Amniotic stem cell (primary cell): ENCODE data around the gene DQX1.

ENCODE experiments used
- DNase-seq: peaks from one replicate; lab custom pipeline; 2025; lab: John Stamatoyannopoulos, UW

Gene DQX1

DNA sequence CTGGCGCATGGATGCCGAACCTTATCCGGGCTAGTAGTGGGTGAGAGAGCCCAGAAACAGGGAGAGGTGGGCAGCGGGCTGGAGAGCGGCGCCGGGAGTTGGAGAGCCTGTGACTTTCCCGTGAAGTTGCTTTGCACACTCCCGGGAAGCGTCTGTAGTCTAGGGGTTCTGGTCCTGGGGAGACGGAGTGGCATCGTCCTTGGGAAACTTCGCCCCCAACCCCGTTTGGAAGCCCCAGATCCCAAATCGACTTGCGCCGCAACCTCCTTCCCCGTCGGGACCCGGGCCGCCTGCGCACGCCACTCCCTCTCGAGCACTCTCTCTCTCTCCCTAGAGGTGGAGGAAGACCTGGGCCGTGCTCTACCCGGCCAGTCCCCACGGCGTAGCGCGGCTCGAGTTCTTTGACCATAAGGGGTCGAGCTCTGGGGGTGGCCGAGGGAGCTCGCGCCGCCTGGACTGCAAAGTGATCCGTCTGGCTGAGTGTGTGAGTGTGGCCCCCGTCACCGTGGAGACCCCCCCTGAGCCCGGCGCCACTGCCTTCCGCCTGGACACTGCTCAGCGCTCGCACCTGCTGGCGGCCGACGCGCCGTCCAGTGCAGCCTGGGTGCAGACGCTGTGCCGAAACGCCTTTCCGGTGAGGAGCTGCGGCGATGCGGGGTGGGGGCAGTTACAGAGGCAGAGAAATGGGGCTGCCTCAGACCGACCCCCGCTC lies 28.9 kb upstream of the DQX1 start:
- no peak for DNase-seq

DNA sequence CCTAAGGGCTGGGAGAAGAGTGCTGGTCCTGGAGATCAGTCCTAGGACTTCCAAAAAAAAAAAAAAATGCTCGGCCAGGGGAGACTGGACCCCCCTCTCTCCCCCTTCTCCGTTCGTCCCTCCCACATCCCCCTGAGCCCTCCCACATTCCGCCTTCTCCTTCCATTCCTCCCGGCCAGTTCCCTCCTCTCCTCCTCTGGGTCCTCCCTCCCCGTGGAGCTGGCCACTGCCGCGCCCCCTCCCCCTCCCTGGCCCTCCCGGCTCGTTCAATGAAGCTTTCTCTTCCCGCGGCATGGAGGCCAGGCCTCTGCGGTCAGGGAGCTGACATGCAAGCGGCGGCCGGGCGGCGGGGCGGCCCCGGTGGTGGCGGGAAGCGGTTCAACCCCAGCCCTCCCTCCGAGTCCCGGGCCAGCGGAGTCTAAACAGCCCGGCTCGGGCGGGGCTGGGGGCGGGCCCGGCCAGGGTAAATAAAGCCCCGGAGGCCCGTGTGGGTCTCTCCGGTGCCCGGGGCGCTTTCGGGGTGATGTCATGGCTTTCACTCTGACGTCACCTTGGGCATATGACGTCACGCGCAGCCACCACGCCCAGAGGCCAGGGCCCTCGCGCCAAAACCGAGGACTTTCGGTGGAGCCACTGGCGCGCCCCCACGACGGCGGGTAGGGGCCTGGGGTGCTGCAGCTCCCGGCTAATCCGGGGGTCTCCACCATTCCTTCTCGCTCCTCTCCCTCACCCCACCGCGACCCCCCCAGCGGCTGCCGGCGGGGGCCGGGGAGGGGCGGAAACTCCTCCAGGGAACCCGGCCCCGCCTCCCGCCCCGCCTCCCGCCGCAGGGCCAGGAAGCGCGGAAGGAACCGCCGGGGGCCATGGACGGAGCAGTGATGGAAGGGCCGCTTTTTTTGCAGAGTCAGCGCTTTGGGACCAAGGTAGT lies 28.1 kb upstream of the DQX1 start, which contains the start of the genes DOK1 and LOXL3:
Gene DOK1 (plus strand): TSS at position 829 of the 928 bp plus-strand sequence. CDS start 35 bp downstream, at position 864.
Gene LOXL3 (minus strand): TSS at position 51 of the 928 bp plus-strand sequence. CDS start 1,308 bp downstream, outside the sequence.
- DNase-seq = peak; percentile 73

DNA sequence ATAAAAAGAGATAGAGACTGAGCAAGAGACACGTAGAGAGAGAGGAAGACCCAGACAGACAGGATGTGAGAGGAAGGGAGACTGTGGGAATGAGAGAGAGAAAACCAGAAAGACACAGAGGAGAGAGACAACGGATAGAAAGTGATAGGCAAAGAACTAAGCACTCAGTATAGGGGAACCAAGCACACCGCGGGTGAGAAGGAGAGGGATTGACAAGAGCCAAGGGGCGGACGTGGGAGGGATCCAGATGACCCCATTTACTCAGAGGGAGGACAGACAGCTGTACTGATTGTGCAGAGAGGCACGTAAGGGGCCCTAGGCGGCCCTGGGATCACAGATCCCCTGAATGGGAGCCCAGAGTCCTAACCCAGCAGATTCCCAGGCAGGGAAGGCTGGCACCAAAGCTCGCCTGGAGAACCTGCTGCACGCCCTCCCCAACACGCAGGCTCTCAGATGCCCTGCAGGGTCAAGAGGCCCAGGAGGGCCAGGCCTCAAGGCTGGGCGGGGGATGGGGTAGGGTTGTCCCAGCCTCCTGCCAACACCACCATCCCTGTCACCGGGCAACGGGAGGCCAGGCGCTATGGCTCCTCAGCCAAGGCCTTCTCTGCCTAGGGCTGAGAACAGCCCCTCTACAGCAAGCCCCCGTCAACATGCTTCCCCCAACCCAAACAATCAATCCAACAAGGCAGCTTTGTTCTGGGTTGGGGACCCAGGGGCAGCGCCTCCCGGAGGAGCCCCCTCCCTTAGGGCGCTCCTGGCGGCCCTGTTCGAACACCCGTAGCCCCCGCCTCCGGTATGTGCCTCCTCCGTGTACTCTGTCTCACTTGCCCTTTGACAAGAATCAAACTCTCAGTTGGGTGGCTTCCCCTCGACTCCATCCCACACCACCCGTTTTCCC lies 27.1 kb upstream of the DQX1 start:
- DNase-seq = no peak

DNA sequence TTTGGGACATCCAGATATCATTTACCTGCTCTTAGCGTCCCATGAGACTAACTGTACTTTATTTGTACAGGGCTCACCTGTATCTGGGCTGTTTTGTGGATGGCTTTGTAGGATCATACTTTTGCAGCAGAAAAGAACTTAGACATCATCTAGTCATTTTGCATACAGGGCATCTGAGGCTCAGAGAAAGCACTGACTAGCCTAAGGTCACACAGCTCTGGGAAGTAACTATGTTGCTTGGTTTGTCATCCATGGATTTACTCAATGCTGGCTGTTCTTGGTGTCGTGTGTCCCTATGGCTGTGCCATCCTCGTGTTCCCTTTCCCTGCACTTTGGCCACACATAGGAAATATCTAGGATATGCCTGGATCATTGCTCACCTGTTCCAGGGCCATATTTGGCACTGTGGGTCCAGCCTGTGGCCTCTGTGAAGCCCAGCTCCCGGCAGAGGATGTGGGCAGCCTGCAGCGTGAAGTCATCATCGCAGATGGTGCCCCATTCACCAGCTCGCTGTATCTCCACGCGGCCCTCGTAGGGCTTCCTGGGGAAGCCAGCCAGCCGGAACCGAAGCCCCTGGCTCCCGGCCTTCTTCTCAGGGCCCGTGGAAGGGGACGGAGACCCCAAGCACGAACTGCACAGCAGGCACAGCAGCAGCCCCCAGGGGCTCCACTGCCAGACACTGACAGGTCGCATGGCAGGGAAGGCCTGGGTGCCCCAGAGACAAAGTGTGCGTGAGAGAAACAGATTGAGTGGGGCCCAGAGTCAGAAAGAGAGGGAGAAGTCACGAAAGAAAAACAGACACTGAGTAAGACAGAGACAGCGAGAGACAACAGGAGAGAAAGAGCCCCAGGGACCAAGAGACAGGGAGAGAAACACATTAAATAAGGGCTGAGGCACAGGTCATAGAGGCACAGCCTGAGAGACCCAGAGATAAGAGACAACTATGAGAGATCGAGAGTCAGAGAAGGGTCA lies 26.2 kb upstream of the DQX1 start:
- DNase-seq = no peak

DNA sequence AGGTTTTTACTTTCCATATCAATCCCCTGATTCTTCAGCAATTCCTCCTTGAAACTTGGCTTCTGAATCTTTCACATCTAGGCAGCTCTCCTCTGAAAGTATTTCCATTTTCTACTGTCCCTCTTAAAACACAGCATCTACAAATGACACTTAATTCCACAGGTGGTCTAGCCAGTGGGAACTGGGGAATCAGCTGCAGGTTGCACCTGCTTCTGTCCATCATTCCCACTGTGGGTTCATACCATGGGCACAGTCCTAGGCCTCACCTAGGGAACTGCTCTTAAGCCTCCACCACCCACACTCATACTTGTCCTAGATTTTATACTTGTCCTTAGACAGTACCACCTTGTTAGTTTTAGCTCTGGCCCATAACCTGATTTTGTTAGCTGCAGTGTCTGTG lies 25.5 kb upstream of the DQX1 start:
- no peak for DNase-seq

DNA sequence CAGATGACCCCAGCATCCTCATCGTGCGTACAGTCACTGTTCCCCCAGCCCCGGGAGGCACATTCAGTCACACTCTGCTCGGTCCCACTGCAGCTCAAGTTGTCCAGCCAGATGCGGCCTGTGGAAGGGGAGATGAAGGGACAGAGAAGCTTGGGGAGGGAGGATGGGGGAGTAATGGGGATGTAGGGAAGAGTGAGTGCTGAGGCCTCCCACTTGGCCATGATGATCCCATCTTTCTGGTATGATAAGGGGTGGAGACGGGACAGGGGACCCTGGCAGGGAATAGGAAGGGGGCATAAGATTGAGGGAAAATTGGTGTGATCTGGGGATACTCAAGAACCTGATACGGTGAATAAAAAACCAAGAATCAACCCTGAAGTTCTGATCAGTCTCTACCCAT lies 24.2 kb upstream of the DQX1 start:
- DNase-seq = no peak

DNA sequence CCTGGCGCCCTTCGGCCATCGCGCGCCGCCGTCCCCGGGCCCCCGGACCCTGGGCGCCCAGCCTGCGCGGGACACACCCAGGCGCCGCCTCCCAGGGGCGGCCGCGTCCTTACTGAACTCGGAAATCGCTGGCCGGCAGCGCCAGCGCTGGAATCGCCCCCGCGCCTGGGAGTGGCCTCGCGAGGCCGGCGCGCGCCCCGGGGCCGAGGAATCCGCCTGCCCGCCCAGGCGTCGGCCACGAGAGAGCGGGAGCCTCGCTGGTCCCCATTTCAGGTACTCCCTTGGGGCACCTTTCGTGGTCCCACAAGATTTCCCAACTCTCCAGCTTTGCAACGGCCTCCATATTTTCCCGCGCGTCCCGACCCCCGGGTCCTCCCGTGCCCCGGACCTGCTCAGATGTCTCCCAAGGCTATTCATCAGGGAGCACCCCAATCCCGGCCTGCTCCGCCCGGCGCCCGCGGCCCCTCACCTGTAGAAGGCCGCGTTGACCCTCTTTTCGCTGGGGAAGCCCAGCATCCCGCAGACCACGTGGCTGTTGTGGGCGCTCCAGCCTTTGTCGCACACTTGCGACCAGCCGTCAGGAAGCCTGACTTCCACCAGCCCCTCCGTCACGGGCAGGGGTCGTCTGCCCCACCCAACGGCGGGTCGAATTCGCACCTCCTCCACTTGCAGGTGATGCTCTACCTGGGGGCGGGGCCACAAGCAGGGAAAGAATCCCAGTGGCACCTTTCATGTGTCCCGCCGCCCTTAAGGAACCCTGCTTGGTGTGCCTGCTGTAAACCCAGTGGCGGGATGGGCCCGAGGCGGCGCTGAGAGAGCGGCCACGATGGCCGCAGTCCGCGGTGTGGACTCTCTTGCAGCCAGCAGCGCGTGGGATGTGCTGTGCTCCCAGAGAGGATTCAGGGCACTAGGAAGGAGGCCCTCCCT lies 23.1 kb upstream of the DQX1 start:
- peak; percentile 25 for DNase-seq

DNA sequence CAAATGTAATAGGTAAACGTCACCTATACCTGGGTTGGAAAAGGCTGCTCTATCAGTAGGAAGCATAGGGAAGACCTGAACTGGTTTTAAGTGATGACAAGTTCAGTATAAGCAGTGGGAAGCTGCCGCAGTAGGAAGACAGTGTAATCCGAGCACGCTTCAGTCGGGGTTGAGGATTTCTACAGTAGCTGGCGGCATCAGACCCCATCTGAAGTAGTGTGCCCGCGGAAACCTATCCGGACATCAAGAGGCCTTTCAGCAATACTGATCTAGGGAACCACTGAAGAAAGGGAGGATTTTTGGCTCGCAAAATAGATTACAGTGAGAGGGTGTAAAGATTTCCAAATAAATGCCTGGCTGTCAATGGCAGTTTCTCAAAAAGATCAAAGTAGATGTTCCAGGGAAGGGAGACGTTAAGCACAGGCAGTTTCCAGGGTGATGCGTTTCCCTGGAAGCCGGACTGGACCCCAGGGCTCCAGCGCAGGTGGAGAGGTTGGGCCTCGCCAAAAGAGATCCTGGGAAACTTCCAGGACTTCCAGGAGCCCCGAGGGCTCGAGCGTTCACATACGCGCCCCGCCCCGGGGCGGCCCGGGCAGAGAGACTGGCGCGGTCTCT lies 22.4 kb upstream of the DQX1 start:
- no peak for DNase-seq

DNA sequence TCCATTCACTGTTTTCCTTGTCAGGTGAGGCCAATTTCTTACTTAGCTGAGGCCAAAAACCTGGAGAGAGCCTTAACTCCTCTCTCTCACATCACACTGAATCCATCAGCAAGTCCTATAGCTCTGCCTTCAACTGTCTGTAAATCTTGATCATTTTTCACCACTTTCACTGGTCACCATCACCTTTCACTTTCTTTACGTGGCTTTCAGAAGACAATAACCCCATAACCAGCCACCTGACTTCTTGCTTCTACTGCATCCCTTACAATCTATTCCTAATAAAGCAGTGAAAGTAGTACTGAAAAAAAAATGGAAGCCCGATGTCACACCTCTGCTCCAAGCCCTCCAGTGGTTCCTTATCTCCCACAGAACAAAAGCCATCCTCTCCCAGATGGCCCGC lies 20.0 kb upstream of the DQX1 start:
- DNase-seq = no peak

DNA sequence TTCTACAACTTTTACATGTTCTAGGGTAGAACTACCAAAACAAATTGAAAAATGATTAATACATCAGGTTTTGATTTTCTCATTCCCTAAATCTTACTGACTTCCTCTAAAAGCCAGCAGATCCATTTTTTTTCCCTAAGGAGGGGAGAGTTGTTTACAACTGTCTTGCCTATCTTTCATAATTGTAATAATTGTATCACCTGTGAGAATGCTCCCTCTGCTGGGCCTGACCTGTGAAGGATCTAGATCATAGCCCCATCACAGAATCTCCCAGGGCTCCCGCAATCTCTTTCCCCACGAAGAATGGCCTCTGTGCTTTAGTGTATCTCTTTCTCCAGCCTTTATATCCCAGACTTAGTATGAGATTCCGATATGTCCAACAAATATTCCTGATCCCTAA lies 18.6 kb upstream of the DQX1 start:
- no peak for DNase-seq

DNA sequence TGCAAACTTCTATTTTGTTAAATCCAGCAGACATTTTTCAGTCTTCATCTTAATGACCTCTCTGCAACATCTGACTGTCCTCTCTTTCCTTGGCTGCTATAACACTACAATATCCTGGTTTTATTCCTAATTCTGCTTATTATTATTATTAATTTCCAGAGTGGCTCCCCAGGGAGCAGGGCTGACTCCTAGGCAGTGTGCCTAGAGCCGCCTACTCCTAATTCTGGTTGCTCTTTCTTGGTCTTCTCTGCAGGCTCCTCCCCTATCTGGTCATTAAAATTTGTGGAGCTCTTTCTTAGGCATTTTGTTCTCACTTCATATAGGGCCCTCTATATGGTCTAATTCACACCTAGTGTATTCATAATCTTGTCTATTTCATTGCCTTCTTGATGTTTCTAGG lies 16.9 kb upstream of the DQX1 start:
- DNase-seq = no peak

DNA sequence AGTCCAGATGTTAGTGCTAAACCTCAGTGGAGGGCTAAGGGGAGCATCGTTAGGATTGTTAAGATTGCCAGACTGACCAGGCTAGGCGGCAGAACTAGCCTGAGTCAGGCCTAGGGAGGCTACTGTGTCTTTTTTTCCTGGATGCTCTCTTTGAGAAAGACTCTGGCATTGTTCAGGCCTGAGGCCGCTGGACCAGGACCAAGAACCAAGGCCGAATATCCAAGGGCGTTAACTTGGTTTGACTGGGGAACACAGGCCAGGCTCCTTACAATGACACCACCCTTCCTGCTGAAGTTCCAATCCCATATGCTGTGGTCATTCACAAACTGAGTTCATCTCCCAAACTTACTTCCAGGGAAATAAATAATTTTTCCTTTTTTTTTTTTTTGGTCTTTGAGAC lies 14.3 kb upstream of the DQX1 start:
- DNase-seq = no peak

DNA sequence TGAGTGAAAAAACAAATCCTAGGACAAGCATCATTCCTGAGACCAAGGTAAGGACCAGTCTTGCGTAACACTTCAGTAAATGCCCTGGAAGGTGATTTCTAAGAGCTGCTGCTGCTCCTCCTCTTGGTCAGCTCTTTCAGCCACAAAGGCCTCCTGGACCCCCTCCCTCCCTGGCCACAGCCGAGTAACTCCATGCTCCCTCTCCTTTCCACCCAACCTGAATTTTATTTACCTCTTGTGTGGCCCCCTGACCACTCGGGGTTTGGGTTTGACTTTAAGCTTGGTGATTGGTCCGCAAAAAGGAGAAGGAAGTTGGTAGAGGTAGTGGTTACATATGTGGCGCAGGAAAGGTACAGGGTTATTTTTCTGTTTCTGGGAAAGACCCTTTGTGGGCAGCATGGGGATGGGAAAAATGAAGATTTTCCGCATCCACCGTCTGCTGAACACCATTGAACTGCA lies 12.9 kb upstream of the DQX1 start:
- DNase-seq = no peak

DNA sequence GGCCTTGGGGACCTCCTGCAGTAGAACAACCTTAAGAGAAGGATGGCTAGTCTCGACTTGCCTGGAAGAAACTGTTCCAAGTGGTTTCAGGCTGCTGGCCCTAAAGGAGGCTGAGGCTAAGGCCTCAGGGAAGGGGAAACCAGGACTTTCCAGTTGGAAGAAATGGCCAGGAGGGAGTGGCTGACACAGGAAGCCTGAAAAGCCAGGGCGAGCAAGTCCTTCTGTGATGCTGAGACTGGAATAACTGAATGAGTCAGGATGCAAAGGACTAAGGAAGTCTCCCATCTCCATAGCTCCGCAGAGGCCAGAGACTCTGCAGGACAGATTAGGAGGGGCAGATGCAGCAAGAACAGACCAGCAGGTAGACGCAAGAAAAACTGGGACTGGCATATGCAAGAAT lies 11.1 kb upstream of the DQX1 start:
- DNase-seq = no peak

DNA sequence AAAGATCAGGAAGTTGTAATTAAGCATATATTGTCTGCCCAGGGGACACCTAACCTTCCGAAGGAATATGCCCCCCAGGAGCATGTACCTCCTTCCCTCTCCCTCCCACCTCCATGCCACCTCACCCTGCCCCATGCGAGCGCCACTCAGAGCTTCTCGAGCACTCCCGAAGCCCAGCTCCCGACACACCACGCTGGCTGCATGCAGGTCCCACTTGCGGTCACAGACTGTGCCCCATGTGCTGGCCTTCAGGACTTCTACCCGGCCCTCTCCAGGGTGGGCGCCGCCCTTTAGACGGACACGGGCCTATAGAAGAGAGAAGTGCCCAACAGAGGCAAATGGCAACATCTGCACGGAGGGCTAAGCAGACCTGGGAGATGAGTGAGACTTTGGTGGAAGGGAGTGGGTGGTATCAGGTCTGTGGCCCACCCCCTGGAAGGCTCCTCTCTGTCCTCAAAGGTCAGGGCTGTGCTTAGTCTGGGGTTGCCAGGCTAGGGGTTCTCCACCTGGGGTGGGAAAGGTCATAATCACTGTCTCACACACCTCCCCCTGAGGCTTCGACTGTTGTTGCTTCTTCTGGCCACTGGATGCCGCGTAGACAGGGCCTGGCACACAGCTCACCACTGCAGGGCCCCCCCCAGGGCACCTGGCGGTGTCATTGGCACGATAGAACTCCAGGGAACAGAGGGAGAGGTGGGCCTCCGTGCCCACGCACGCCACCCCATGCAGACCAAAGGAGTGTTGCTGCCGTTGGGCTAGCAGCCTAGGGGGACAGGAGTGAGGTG lies 10.3 kb upstream of the DQX1 start:
- no peak for DNase-seq

DNA sequence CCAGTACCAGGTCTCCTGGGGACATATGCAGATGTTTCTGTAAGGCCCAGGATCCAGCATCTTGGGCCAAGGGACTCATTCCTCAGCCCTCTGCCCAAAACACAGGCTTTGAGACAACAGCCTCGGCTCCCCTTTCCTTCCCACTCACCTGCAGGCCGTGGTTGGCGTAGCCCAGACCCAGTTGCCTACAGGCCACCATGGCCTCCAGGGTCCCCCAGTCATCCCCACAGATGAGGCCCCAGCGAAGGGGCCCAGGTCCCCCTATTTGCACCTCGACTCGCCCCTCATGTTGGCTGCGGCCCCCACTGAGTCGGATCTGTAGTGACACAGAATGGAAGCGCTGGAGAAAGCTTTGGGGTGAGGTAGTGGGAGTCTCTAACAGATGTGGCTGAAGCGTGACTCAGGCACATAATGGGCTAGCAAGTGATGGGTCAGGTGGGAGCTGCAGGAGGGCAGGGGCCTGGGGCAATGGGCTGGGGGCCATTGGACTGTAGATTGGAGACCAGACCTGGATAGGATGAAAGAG lies 9.5 kb upstream of the DQX1 start:
- DNase-seq = no peak

DNA sequence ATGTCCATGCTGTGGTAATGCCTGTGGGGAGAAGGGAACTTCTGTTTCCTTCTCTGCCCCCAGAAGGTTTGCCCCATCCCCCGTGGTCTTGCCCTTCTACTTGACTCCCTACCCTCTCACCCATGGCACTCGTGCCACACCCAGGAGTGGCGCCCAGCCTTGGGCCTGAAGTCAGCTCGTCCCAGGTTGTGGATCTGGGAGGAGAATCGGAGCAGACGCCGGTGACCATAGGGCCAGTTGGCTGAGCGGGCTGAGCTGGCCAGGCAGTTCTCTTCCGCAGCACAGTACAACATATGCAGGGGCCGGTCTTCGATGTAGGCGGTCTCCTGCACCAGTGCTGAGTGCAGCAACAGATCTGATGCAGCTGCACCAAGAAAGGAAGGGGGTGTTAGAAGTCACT lies 8.4 kb upstream of the DQX1 start:
- DNase-seq = no peak

DNA sequence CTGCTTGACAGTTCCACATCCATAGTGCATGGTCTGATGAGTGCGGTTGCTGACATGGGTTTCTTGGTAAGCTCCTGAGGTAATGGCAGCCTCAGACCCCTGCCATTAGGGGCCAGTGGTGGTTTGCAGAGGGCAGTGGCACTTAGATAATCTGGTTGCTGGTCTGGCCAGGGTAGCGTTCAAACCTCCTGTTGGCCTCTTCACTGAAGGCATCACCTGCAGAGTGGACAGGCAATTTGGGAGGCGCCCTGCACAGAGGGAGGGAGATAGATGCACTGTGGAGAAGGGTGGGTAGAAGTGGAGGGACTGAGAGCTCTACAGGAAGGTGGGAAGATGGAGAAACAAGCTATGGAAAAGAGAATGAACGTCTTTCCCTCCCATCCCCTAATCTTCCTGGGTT lies 7.4 kb upstream of the DQX1 start:
- no peak for DNase-seq
